Suprapubic skin (tissue), 4 donors: ENCODE data around the gene CCDC88C.

Source experiments
- CTCF ChIP-seq, 2 donors: fragments of 200-600 bp in 1 of 2; fragments of 450-650 bp in 1 of 2; sonication (generic) in 1 of 2; IDR thresholded peaks; one replicate each; pipeline ENCODE4 v1.5.1; 2016 to 2019; ENCODE audit warnings: antibody characterized with exemption in 2 of 2, mild to moderate bottlenecking in 1 of 2, moderate library complexity in 1 of 2
- POLR2A ChIP-seq, 2 donors: fragments of 450-650 bp; IDR thresholded peaks; one replicate each; pipeline ENCODE4 v1.6.1; 2017; ENCODE audit warnings: antibody characterized with exemption in 2 of 2, mild to moderate bottlenecking in 2 of 2, moderate library complexity in 2 of 2
- POLR2AphosphoS5 ChIP-seq, 3 donors: sonication (generic); formaldehyde crosslinking; IDR thresholded peaks; one replicate each; pipeline ENCODE4 v1.6.1; 2017; ENCODE audit warnings: antibody characterized with exemption in 3 of 3

- TF ChIP-seq POLR2AphosphoS5 (IDR thresholded peaks at IDR 0.05) (no peak), POLR2A (IDR thresholded peaks at IDR 0.05) (no peak), CTCF (IDR thresholded peaks at IDR 0.05) (no peak)
These were observed 98.7 kb downstream of the CCDC88C start for GRCh38 chr14:91318911-91319310.
